NOMO-1 (cell line): ENCODE data around the gene KRTAP4-11.
"Not testable (repeated sequence)": the region's sequence is repeated elsewhere in the genome, so short reads cannot be mapped to it uniquely, and the experiment has no call there.

Source experiments
- DNase-seq, 2 experiments: peaks; one replicate each; lab custom pipeline; 2025; ENCODE audit not compliant: unreplicated experiment in 2 of 2; lab: John Stamatoyannopoulos, UW

The KRTAP4-11 gene

DNA sequence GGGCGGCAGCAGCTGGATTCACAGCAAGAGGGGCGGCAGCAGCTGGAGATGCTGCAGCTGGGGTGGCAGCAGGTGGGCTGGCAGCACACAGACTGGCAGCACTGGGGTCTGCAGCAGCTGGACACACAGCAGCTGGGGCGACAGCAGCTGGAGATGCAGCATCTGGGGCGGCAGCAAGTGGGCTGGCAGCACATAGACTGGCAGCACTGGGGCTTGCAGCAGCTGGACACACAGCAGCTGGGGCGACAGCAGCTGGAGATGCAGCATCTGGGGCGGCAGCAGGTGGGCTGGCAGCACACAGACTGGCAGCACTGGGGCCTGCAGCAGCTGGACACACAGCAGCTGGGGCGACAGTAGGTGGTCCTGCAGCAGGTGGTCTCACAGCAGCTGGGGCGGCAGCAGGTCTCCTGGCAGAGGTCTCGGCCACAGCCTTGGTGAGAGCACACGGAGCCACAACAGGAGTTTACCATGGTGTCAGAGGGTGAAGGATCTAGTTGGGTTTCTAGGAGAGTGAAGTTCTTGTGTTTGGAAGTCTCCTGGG lies at the start of gene KRTAP4-11:
Gene KRTAP4-11 (minus strand): TSS at position 528 of the 541 bp plus-strand sequence. CDS start 58 bp downstream, at position 470.
- not testable (repeated sequence) for DNase-seq

GRCh38 chr17:41167561-41167960 lies 49.4 kb upstream of the KRTAP4-11 start:
- no peak for DNase-seq

- no peak for DNase-seq
These were observed 45.7 kb upstream of the KRTAP4-11 start for GRCh38 chr17:41163828-41164227.

GRCh38 chr17:41160648-41161047 lies 42.5 kb upstream of the KRTAP4-11 start, which contains the start of gene KRTAP4-4:
KRTAP4-4 (minus strand) TSS chr17:41160748; CDS start chr17:41160691, 57 bp downstream.
- DNase-seq = no peak

DNA sequence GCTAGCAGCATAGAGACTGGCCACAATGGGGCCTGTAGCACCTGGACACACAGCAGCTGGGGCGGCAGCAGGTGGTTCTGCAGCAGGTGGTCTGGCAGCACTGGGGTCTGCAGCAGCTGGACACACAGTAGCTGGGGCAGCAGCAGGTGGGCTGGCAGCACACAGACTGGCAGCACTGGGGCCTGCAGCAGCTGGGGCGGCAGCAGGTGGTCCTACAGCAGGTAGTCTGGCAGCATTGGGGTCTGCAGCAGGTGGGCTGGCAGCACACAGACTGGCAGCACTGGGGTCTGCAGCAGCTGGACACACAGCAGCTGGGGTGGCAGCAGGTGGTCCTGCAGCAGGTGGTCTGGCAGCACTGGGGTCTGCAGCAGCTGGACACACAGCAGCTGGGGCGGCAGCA lies 42.0 kb upstream of the KRTAP4-11 start:
- DNase-seq = not testable (repeated sequence)

DNA sequence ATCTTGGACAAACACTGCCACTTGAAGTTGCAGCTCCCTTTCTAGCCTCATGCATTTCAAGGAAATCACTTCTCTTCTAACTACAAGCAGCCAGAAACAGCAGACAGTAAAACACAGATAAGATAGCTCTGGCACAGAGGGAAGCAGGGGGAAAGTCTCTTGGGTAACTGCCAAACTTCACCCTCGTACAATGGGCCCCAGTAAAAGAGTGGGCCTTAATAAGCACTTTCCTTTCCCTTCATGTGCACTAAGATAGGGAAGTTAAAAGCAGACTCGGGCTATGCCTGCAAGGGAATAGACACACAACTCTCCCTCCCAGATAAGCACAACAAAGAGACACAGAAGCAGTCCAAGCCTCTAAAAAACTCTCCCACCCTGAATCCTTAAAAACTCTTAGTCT lies 35.7 kb upstream of the KRTAP4-11 start:
- no peak for DNase-seq

DNA sequence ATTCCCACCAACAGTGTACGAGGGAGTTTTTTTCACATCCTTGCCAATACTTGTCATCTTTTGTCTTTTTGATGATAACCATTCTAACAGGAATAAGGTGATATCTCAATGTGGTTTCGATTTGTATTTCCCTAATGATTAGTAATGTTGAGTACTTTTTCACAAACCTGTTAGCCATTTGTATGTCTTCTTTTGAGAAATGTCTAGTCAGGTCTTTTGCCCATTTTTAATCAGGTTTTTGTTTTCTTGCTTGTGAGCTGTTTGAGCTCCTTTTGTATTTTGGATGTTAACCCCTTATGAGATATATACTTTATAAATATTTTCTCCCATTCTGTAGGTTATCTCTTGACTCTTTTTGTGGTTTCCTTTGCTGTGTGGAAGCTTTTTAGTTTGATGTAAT lies 33.4 kb upstream of the KRTAP4-11 start:
- no peak for DNase-seq

DNA sequence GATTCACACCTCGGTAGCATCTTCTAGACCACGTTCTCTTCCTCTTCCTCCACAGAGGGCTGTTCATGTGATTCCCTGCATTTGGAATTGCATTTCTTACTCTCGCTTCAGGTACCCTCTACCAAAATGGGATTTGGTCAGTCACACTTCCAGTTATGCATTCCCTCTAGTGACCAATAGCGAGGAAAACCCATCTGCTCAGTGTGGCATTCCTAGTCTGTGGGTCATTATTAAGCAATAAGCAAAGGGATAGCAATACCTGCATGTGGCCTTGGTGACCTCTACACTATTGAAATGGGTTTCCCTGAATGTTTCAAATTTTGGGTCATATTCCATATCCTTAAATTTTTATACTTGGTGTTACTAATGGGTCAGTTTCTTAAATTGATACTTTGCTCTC lies 31.9 kb upstream of the KRTAP4-11 start:
- no peak for DNase-seq

- DNase-seq = no peak
These were observed 31.4 kb upstream of the KRTAP4-11 start, which contains the start of gene KRTAP4-5 for GRCh38 chr17:41149652-41149985. KRTAP4-5 (minus strand) TSS chr17:41149825; CDS start chr17:41149767, 58 bp downstream.

DNA sequence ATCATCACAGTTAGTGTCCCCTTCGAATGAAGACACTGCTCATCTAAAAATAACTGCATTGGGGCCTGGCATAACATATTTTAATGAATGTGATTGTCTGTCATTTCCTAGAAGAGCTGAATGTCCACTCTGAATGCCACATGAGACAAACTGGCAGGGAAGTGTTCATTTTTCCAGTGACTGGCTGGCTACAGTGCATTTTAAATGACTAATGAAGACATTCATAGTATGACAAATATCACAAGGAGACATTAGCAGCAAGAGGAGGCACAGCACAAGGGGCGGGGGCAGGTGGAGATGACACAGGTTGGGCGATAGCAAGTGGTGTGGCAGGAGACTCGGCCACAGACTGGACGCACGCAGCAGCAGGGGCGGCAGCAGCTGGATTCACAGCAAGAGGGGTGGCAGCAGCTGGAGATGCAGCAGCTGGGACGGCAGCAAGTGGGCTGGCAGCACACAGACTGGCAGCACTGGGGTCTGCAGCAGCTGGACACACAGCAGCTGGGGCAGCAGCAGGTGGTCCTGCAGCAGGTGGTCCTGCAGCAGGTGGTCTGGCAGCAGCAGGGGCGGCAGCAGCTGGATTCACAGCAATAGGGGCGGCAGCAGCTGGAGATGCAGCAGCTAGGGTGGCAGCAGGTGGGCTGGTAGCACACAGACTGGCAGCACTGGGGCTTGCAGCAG lies 30.9 kb upstream of the KRTAP4-11 start:
- not testable (repeated sequence) for DNase-seq

- no peak for DNase-seq
These were observed 29.5 kb upstream of the KRTAP4-11 start for GRCh38 chr17:41147531-41148204.

DNA sequence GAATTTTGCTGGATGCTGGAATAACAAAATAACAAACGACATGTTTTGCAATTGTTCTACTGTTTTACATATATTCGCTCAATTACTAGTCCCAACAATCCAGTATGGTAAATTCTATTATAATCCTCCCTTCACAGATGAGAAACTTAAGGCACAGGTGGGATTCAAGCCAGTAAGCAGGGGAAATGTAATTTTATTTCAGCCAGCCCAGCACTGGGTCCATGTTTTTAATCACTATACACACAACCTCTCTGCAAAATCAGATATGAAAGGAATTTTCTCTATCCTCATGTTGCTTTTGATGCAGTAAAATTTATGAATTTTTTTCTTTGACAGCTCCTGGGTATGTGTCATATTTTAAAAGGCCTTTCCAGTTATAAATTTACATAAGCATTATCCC lies 27.1 kb upstream of the KRTAP4-11 start:
- no peak for DNase-seq

DNA sequence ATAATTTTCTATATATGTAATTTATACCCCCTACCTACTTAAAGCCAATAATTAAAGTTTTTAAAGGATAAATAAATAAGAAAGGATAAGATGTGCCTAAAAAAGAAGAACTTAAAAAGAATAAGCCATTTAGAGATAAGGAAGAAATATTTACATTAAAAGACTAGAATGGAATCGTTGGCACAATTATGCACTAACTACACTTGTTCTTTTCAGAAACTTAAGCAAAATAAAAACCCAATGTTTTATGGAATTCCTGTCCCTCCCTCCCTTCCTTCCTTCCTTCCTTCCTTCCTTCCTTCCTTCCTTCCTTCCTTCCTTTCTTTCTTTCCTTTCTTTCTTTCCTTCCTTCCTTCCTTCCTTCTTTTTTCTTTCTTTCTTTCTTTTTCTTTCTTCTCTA lies 26.7 kb upstream of the KRTAP4-11 start:
- no peak for DNase-seq

GRCh38 chr17:41141361-41141760 lies 23.2 kb upstream of the KRTAP4-11 start:
- DNase-seq = no peak

GRCh38 chr17:41140360-41141131 lies 22.4 kb upstream of the KRTAP4-11 start, which contains the start of gene KRTAP4-6:
KRTAP4-6 (minus strand) TSS chr17:41140544; CDS start chr17:41140487, 57 bp downstream.
- no peak for DNase-seq

- not testable (repeated sequence) for DNase-seq
These were observed 21.7 kb upstream of the KRTAP4-11 start for GRCh38 chr17:41139865-41140264.

- DNase-seq = no peak
These were observed 15.9 kb upstream of the KRTAP4-11 start for GRCh38 chr17:41133880-41134735.

GRCh38 chr17:41131979-41132378 lies 13.8 kb upstream of the KRTAP4-11 start:
- DNase-seq = peak in 1 of 2 experiments; percentile 51

GRCh38 chr17:41127371-41127770 lies 9.2 kb upstream of the KRTAP4-11 start:
- no peak for DNase-seq

DNA sequence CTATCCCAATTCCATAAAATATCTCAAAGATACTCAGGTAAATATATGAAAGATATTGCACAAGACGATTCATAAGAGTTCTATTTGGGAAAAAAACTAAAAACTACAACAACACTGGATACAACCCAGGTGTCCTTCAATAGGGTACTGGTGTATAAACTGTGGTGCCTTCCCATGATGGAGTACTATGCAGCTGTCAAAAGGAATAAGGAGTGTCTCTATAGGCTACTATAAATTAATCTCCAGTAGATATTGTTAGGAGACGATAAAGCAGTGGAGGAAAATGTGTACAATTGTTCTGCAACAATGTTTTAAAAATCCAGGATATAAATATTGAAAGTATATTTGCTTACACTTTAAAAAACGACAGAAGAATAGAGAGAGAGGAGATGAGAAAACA lies 8.2 kb upstream of the KRTAP4-11 start:
- DNase-seq = no peak
